DND-41 (cell line): ENCODE data around the gene PRMT3.

Source experiments
- ATAC-seq: fragments of 200-7000 bp; cut with Tn5 transposase; 3 replicates; pipeline ENCODE4 v1.9.1; 2021; ENCODE audit warnings: low read depth; ENCODE audit not compliant: insufficient read depth
- DNase-seq: peaks from one replicate; pipeline ENCODE4 v3.0.0-alpha.2; 2020
- H2AFZ ChIP-seq: 2 replicates; pipeline ENCODE4 v1.6.0; 2012; ENCODE audit warnings: low read depth, low read length
- H3K27ac ChIP-seq: 2 replicates; pipeline ENCODE4 v1.5.1; 2012; ENCODE audit warnings: low read length, inconsistent platforms
- H3K27me3 ChIP-seq: fragments of 200-600 bp; sonication (generic); 2 replicates; pipeline ENCODE4 v1.6.0; 2012; ENCODE audit warnings: low read length, mild to moderate bottlenecking, inconsistent platforms; ENCODE audit not compliant: insufficient read depth, poor library complexity
- H3K36me3 ChIP-seq: 2 replicates; pipeline ENCODE4 v1.5.1; 2012; ENCODE audit warnings: low read length, inconsistent platforms; ENCODE audit not compliant: insufficient read depth
- H3K4me1 ChIP-seq: 2 replicates; pipeline ENCODE4 v1.5.1; 2012; ENCODE audit warnings: mild to moderate bottlenecking, low read length; ENCODE audit not compliant: insufficient read depth
- H3K4me2 ChIP-seq: 2 replicates; pipeline ENCODE4 v1.6.0; 2012; ENCODE audit warnings: mild to moderate bottlenecking, moderate library complexity, low read length, inconsistent platforms; ENCODE audit not compliant: insufficient read depth
- H3K4me3 ChIP-seq, 2 experiments: fragments of 200-600 bp in 1 of 2; shearing (Covaris generic) in 1 of 2; 2 replicates each; pipeline ENCODE4 v1.5.1; 2012 to 2016; ENCODE audit warnings: inconsistent platforms in 2 of 2, low read length in 2 of 2, mild to moderate bottlenecking in 2 of 2, low read depth in 1 of 2, moderate library complexity in 1 of 2
- H3K79me2 ChIP-seq: 2 replicates; pipeline ENCODE4 v1.6.0; 2012; ENCODE audit warnings: low read length, inconsistent platforms; ENCODE audit not compliant: insufficient read depth
- H3K9ac ChIP-seq: 2 replicates; pipeline ENCODE4 v1.6.0; 2012; ENCODE audit warnings: low read depth, mild to moderate bottlenecking, inconsistent platforms, low read length, moderate library complexity
- H3K9me3 ChIP-seq: 2 replicates; pipeline ENCODE4 v1.5.1; 2012; ENCODE audit warnings: low read length, moderate library complexity, mild to moderate bottlenecking, inconsistent platforms; ENCODE audit not compliant: insufficient read depth, severe bottlenecking
- H4K20me1 ChIP-seq: 2 replicates; pipeline ENCODE4 v1.6.0; 2012; ENCODE audit warnings: low read length; ENCODE audit not compliant: insufficient read depth
- EZH2 ChIP-seq: IDR thresholded peaks from 3 replicates; pipeline ENCODE4 v1.6.1; 2012; ENCODE audit warnings: borderline replicate concordance, low read depth, mild to moderate bottlenecking, moderate library complexity, low read length, inconsistent platforms; ENCODE audit not compliant: severe bottlenecking
- TF ChIP-seq, protein P1 (sequence below): IDR thresholded peaks from 2 replicates; pipeline ENCODE4 v1.5.1; 2012; ENCODE audit warnings: borderline replicate concordance, low read length, moderate library complexity, mild to moderate bottlenecking; ENCODE audit not compliant: poor library complexity, severe bottlenecking; ENCODE audit errors: extremely low read depth

PRMT3 gene

DNA sequence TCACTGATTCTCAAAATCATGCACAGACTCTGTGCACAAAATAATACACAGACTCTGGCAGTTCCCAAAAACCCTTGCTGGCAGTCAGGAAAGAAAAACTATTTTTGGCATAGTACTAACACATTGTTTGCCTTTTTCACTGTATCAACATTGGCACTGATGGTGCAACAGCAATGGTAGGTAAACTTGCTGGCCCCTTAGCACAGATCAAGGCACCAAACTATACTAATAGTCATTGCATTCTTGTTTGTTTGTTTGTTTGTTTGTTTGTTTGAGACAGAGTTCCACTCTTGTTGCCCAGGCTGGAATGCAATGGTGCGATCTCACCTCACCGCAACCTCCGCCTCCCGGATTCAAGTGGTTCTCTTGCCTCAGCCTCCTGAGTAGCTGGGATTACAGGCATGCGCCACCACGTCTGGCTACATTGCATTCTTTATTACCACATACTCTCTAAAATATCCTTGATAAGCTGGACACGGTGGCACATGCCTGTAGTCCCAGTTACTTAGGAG, 130.9 kb downstream of the PRMT3 start:
- Histone ChIP-seq H3K36me3 (no peaks in the 10 kb centered on the region), H2AFZ (no peak overlapping the region), H3K9me3 (no peaks in the 10 kb centered on the region), H3K27ac (no peak overlapping the region), H3K27me3 (no peaks in the 10 kb centered on the region), H3K4me1 (no peaks in the 10 kb centered on the region), H3K79me2 (no peaks in the 10 kb centered on the region), H3K4me3 (no peak overlapping the region), H3K4me2 (no peak overlapping the region), H3K9ac (no peak overlapping the region), H4K20me1 (no peaks in the 10 kb centered on the region)
- ATAC-seq (no peak), DNase-seq (no peak)
- TF ChIP-seq, protein P1, sequence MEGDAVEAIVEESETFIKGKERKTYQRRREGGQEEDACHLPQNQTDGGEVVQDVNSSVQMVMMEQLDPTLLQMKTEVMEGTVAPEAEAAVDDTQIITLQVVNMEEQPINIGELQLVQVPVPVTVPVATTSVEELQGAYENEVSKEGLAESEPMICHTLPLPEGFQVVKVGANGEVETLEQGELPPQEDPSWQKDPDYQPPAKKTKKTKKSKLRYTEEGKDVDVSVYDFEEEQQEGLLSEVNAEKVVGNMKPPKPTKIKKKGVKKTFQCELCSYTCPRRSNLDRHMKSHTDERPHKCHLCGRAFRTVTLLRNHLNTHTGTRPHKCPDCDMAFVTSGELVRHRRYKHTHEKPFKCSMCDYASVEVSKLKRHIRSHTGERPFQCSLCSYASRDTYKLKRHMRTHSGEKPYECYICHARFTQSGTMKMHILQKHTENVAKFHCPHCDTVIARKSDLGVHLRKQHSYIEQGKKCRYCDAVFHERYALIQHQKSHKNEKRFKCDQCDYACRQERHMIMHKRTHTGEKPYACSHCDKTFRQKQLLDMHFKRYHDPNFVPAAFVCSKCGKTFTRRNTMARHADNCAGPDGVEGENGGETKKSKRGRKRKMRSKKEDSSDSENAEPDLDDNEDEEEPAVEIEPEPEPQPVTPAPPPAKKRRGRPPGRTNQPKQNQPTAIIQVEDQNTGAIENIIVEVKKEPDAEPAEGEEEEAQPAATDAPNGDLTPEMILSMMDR = no peak
- no peak for TF ChIP-seq EZH2

DNA sequence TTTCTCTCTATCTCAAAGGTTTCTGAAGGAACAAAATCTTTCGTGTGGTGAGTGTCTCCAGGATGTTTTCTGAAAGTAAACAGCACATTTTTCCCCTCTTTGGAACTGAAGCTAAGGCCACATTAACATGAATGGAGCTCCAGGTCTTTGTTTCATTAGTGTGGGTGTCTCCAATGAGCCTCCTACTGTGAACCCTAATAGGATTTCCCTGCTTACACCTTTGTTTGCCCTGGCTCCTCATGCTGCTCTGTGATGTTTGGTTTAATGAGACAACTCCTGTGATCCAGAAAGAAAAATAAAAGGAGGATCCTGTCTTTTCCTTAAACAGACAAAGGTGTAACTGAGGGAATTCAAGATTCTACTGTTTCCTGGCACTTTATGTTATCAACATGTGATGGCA, 135.0 kb downstream of the PRMT3 start:
- no peak overlapping the region for H2AFZ ChIP-seq
- no peak for TF ChIP-seq EZH2
- TF ChIP-seq, protein P1 = no peak
- no peak overlapping the region for H3K27ac ChIP-seq
- H3K9ac ChIP-seq = no peak overlapping the region
- no peaks in the 10 kb centered on the region for H3K79me2 ChIP-seq
- H3K4me1 ChIP-seq = no peaks in the 10 kb centered on the region
- no peak overlapping the region for H3K4me3 ChIP-seq
- H3K4me2 ChIP-seq = no peak overlapping the region
- no peak for DNase-seq
- H3K36me3 ChIP-seq = no peaks in the 10 kb centered on the region
- no peaks in the 10 kb centered on the region for H3K9me3 ChIP-seq
- H4K20me1 ChIP-seq = no peaks in the 10 kb centered on the region
- no peaks in the 10 kb centered on the region for H3K27me3 ChIP-seq
- ATAC-seq = no peak

DNA sequence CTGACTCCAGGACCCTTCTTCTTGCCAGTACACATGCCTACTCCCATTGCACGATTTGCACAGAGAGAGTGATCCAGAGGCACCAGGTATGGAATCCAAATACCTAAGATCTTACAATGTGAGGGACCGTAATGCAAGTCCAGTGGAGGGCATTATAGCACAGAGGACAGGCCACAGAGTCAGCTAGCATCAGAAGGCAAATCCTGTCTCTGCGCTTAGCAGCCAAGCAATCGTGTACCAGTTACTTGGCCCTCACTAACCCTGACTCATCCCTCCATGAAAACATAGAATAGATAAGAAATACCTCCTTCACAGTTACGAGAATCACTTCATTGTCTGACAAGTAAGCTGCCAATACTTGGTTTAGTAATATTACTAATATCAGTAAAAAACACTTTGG, 142.2 kb downstream of the PRMT3 start:
- no peaks in the 10 kb centered on the region for H3K79me2 ChIP-seq
- TF ChIP-seq, protein P1 = no peak
- TF ChIP-seq EZH2 = no peak
- no peaks in the 10 kb centered on the region for H3K4me1 ChIP-seq
- H3K27me3 ChIP-seq = peaks cover 2% of the 10 kb centered on the region
- no peaks in the 10 kb centered on the region for H3K36me3 ChIP-seq
- H3K9me3 ChIP-seq = no peaks in the 10 kb centered on the region
- H3K27ac ChIP-seq = no peak overlapping the region
- no peaks in the 10 kb centered on the region for H4K20me1 ChIP-seq
- no peak overlapping the region for H3K4me3 ChIP-seq
- ATAC-seq = no peak
- no peak overlapping the region for H3K4me2 ChIP-seq
- no peak overlapping the region for H3K9ac ChIP-seq
- no peak overlapping the region for H2AFZ ChIP-seq
- DNase-seq = no peak
